ENCODE data around the gene HBZ. TPM values are rescaled to one million over a fixed set of nuclear protein-coding genes. Genes with fewer than 3 reads are reported as not detected.

HBZ gene
- total RNA-seq, 1 experiment from 2014 or later: 1.1 TPM

- Histone ChIP-seq H3K27ac (ENCODE audit: low read length) (no peak overlapping the region), H3K27me3 (ENCODE audit: control insufficient read depth, insufficient read depth, low read length) (no peaks in the 10 kb centered on the region), H3K9me3 (ENCODE audit: control insufficient read depth, insufficient read depth, low read depth, low read length) (no peaks in the 10 kb centered on the region), H3K36me3 (ENCODE audit: control insufficient read depth, insufficient read depth, low read length) (peaks cover 12% of the 10 kb centered on the region), H3K4me3 (ENCODE audit: low read depth in 2 of 2, low read length in 2 of 2) (no peak overlapping the region), H3K4me1 (ENCODE audit: control insufficient read depth, insufficient read depth, low read length) (no peaks in the 10 kb centered on the region; the same call in 1 of the 2 replicates)
- BruUV-seq (replicated peaks): no TSS peak
- peak; percentile 88 for TF ChIP-seq CTCF (IDR thresholded peaks at IDR 0.05)
- TF ChIP-seq SIN3A (IDR thresholded peaks at IDR 0.05; ENCODE audit: borderline replicate concordance, insufficient read depth, low read depth, low read length): no peak
- no peak for TF ChIP-seq TCF7L2 (IDR thresholded peaks at IDR 0.05; ENCODE audit: low read depth, low read length)
- ATAC-seq: peak; percentile 89
- POLR2A ChIA-PET: no interaction called here
- CTCF ChIA-PET: interaction anchor here (0.6 to 1.8 kb wide), 5 partner anchors 10 to 122 kb away, joined by 3 to 8 read pairs (median 4); no protein-coding TSS in a partner anchor
- no peak for DNase-seq (ENCODE audit: low read depth, low spot score)
- intact Hi-C loops (cut with micrococcal nuclease; ENCODE audit: unreplicated experiment): no loop called here
- in situ Hi-C loops (cut with HindIII; ENCODE audit: low pct_unique_long_range_greater_than_20kb, low sequenced_read_pairs): no loop called here
Measured at GRCh38 chr16:117379-118365, 34.8 kb upstream of the HBZ start.

- POLR2A ChIA-PET: interaction anchor here (0.7 kb wide), 1 partner anchor 24 kb away, joined by 3 read pairs; no protein-coding TSS in a partner anchor
- no TSS peak for BruUV-seq (replicated peaks)
- in situ Hi-C loops (cut with HindIII; ENCODE audit: low pct_unique_long_range_greater_than_20kb, low sequenced_read_pairs): no loop called here
- Histone ChIP-seq H3K9me3 (ENCODE audit: control insufficient read depth, insufficient read depth, low read depth, low read length) (no peaks in the 10 kb centered on the region), H3K4me1 (ENCODE audit: control insufficient read depth, insufficient read depth, low read length) (no peaks in the 10 kb centered on the region; the same call in 1 of the 2 replicates), H3K36me3 (ENCODE audit: control insufficient read depth, insufficient read depth, low read length) (peaks cover 11% of the 10 kb centered on the region), H3K27ac (ENCODE audit: low read length) (no peak overlapping the region), H3K27me3 (ENCODE audit: control insufficient read depth, insufficient read depth, low read length) (no peaks in the 10 kb centered on the region), H3K4me3 (ENCODE audit: low read depth in 2 of 2, low read length in 2 of 2) (no peak overlapping the region)
- no peak for DNase-seq (ENCODE audit: low read depth, low spot score)
- no peak for ATAC-seq
- TF ChIP-seq POLR2AphosphoS5 (IDR thresholded peaks at IDR 0.05; ENCODE audit: low read depth, low read length) (no peak), TCF7L2 (IDR thresholded peaks at IDR 0.05; ENCODE audit: low read depth, low read length) (no peak), CTCF (IDR thresholded peaks at IDR 0.05) (no peak), SIN3A (IDR thresholded peaks at IDR 0.05; ENCODE audit: borderline replicate concordance, insufficient read depth, low read depth, low read length) (no peak), REST (IDR thresholded peaks at IDR 0.05; ENCODE audit: insufficient read depth in 1 of 2, low read depth in 2 of 2, low read length in 1 of 2) (no peak)
- intact Hi-C loops (cut with micrococcal nuclease; ENCODE audit: unreplicated experiment): no loop called here
- CTCF ChIA-PET: no interaction called here
Measured at GRCh38 chr16:118857-119256, 33.6 kb upstream of the HBZ start.

Data from Panc1 (cell line).